Activated CD4-positive, alpha-beta T cell treated with anti-CD3 and anti-CD28 coated beads for 36 hours (primary cell): ENCODE results near the gene EHBP1. TPM values are rescaled to one million over a fixed set of nuclear protein-coding genes. Genes with fewer than 3 reads are reported as not detected.

ENCODE experiments used
- ATAC-seq: fragments of 200-7000 bp; cut with Tn5 transposase; one replicate; pipeline ENCODE4 v1.10.0; 2021; ENCODE audit warnings: mild to moderate bottlenecking, moderate library complexity
- CTCF ChIA-PET: fragments of 350-600 bp; sonication (Branson Sonifier 250); formaldehyde crosslinking; loops from one replicate; lab custom pipeline; 2021; ENCODE audit warnings: antibody characterized with exemption; lab: Charles Lee
- POLR2A ChIA-PET: fragments of 350-600 bp; sonication (Branson Sonifier 250); formaldehyde crosslinking; loops from one replicate; lab custom pipeline; 2021; ENCODE audit warnings: antibody characterized with exemption, inconsistent platforms; lab: Charles Lee
- DNase-seq: peaks from one replicate; pipeline ENCODE4 v3.0.0-alpha.2; 2020
- H3K27ac Mint-ChIP-seq: one replicate; pipeline ENCODE4 v1.8.0; 2021; ENCODE audit warnings: mixed read lengths
- H3K27me3 Mint-ChIP-seq: one replicate; pipeline ENCODE4 v1.8.0; 2021; ENCODE audit warnings: mixed read lengths
- H3K36me3 Mint-ChIP-seq: one replicate; pipeline ENCODE4 v1.8.0; 2021; ENCODE audit warnings: low read depth, mixed read lengths
- H3K4me1 Mint-ChIP-seq: one replicate; pipeline ENCODE4 v1.8.0; 2021; ENCODE audit warnings: mixed read lengths
- H3K4me3 Mint-ChIP-seq: one replicate; pipeline ENCODE4 v1.8.0; 2021; ENCODE audit warnings: mild to moderate bottlenecking, moderate library complexity, mixed read lengths
- H3K9me3 Mint-ChIP-seq: one replicate; pipeline ENCODE4 v1.8.0; 2021; ENCODE audit warnings: low read depth, mixed read lengths
- intact Hi-C, 2 experiments: fragments of 100-400 bp; cut with DNase I in 1 of 2; cut with micrococcal nuclease in 1 of 2; formaldehyde crosslinking; loops; one replicate each; pipeline versions ENCODE4 v1.14.2 to v1.15.1; 2022 to 2024; cut with DNase I, micrococcal nuclease
- total RNA-seq, 2 experiments: library from RNA; stranded (reverse); gene quantifications; one replicate each; pipeline ENCODE4 v1.2.3, GENCODE V29; 2021

The EHBP1 gene
- total RNA-seq, 2 experiments from 2014 or later: 27.3 to 28.5 TPM

- DNase-seq (no peak), ATAC-seq (no peak)
- no peaks in the 10 kb centered on the region for H3K27me3 Mint-ChIP-seq
- ChIA-PET POLR2A (no interaction called here), CTCF (no interaction called here)
- no peak overlapping the region for H3K4me3 Mint-ChIP-seq
- peaks cover 3% of the 10 kb centered on the region for H3K36me3 Mint-ChIP-seq
- H3K27ac Mint-ChIP-seq: no peak overlapping the region
- intact Hi-C loops: no loop called here
- H3K9me3 Mint-ChIP-seq: no peaks in the 10 kb centered on the region
- H3K4me1 Mint-ChIP-seq: no peaks in the 10 kb centered on the region
These were observed 263.2 kb downstream of the EHBP1 start for GRCh38 chr2:62968668-62969067.

- peaks cover 3% of the 10 kb centered on the region for H3K36me3 Mint-ChIP-seq
- H3K27me3 Mint-ChIP-seq: no peaks in the 10 kb centered on the region
- intact Hi-C loops: no loop called here
- ChIA-PET POLR2A (no interaction called here), CTCF (interaction anchor here (1.7 kb wide), 1 partner anchor 24 kb away, joined by 3 read pairs; no protein-coding TSS in a partner anchor)
- no peaks in the 10 kb centered on the region for H3K4me1 Mint-ChIP-seq
- H3K4me3 Mint-ChIP-seq: no peak overlapping the region
- H3K27ac Mint-ChIP-seq: no peak overlapping the region
- no peaks in the 10 kb centered on the region for H3K9me3 Mint-ChIP-seq
- DNase-seq: no peak
- ATAC-seq: no peak
These were observed 266.4 kb downstream of the EHBP1 start for GRCh38 chr2:62971936-62972335.

- intact Hi-C loops: no loop called here
- Mint-ChIP-seq H3K4me1 (no peaks in the 10 kb centered on the region), H3K36me3 (peaks cover 3% of the 10 kb centered on the region), H3K9me3 (no peaks in the 10 kb centered on the region), H3K27ac (no peak overlapping the region), H3K4me3 (no peak overlapping the region), H3K27me3 (no peaks in the 10 kb centered on the region)
- ATAC-seq: no peak
- no peak for DNase-seq
- ChIA-PET POLR2A (no interaction called here), CTCF (interaction anchor here (1.5 to 1.7 kb wide), 2 partner anchors 9 to 23 kb away, joined by 3 to 4 read pairs; no protein-coding TSS in a partner anchor)
These were observed 267.1 kb downstream of the EHBP1 start for GRCh38 chr2:62972601-62973000.

- ChIA-PET CTCF (no interaction called here), POLR2A (no interaction called here)
- Mint-ChIP-seq H3K36me3 (peaks cover 10% of the 10 kb centered on the region), H3K27ac (no peak overlapping the region), H3K9me3 (no peaks in the 10 kb centered on the region), H3K27me3 (no peaks in the 10 kb centered on the region), H3K4me3 (no peak overlapping the region), H3K4me1 (no peaks in the 10 kb centered on the region)
- intact Hi-C loops: no loop called here
- DNase-seq (no peak), ATAC-seq (no peak)
These were observed 269.5 kb downstream of the EHBP1 start for GRCh38 chr2:62974999-62975398.

- Mint-ChIP-seq H3K4me3 (no peak overlapping the region), H3K9me3 (no peaks in the 10 kb centered on the region), H3K27me3 (no peaks in the 10 kb centered on the region), H3K36me3 (peaks cover 6% of the 10 kb centered on the region), H3K27ac (no peak overlapping the region), H3K4me1 (no peaks in the 10 kb centered on the region)
- ChIA-PET POLR2A (no interaction called here), CTCF (interaction anchor here (0.7 to 1.6 kb wide), 2 partner anchors 12 to 16 kb away, joined by 3 to 5 read pairs; no protein-coding TSS in a partner anchor)
- ATAC-seq: no peak
- intact Hi-C loops: no loop called here
- no peak for DNase-seq
These were observed 286.1 kb downstream of the EHBP1 start for GRCh38 chr2:62991605-62992004.

- ATAC-seq: no peak
- peaks cover 12% of the 10 kb centered on the region for H3K36me3 Mint-ChIP-seq
- H3K9me3 Mint-ChIP-seq: no peaks in the 10 kb centered on the region
- H3K4me1 Mint-ChIP-seq: no peaks in the 10 kb centered on the region
- intact Hi-C loops: no loop called here
- CTCF ChIA-PET: interaction anchor here (0.7 to 1.6 kb wide), 2 partner anchors 13 to 17 kb away, joined by 3 to 5 read pairs; no protein-coding TSS in a partner anchor
- POLR2A ChIA-PET: no interaction called here
- H3K27ac Mint-ChIP-seq: no peak overlapping the region
- no peaks in the 10 kb centered on the region for H3K27me3 Mint-ChIP-seq
- H3K4me3 Mint-ChIP-seq: no peak overlapping the region
- no peak for DNase-seq
These were observed 287.0 kb downstream of the EHBP1 start for GRCh38 chr2:62992561-62992960.

GRCh38 chr2:62994206-62994605 lies 288.7 kb downstream of the EHBP1 start:
- Mint-ChIP-seq H3K9me3 (no peaks in the 10 kb centered on the region), H3K27me3 (no peaks in the 10 kb centered on the region), H3K4me3 (no peak overlapping the region), H3K27ac (no peak overlapping the region), H3K4me1 (no peaks in the 10 kb centered on the region), H3K36me3 (peaks cover 16% of the 10 kb centered on the region)
- ChIA-PET POLR2A (no interaction called here), CTCF (interaction anchor here (0.5 kb wide), 1 partner anchor 48 kb away, joined by 4 read pairs; no protein-coding TSS in a partner anchor)
- intact Hi-C loops: no loop called here
- ATAC-seq (no peak), DNase-seq (no peak)

- Mint-ChIP-seq H3K27me3 (no peaks in the 10 kb centered on the region), H3K27ac (no peak overlapping the region), H3K4me1 (no peaks in the 10 kb centered on the region), H3K36me3 (peaks cover 19% of the 10 kb centered on the region), H3K4me3 (no peak overlapping the region), H3K9me3 (no peaks in the 10 kb centered on the region)
- ChIA-PET CTCF (interaction anchor here (1.5 kb wide), 1 partner anchor 24 kb away, joined by 3 read pairs; no protein-coding TSS in a partner anchor), POLR2A (no interaction called here)
- intact Hi-C loops: loop anchor here in 1 of 2 experiments (5.0 kb wide), 1 partner anchor 99 kb away; no protein-coding TSS in a partner anchor
- DNase-seq (no peak), ATAC-seq (no peak)
These were observed 291.1 kb downstream of the EHBP1 start for GRCh38 chr2:62996534-62997186.

GRCh38 chr2:62998949-62999348 lies 293.4 kb downstream of the EHBP1 start:
- no peaks in the 10 kb centered on the region for H3K27me3 Mint-ChIP-seq
- H3K27ac Mint-ChIP-seq: no peak overlapping the region
- CTCF ChIA-PET: no interaction called here
- H3K4me3 Mint-ChIP-seq: no peak overlapping the region
- no peak for DNase-seq
- POLR2A ChIA-PET: no interaction called here
- intact Hi-C loops: loop anchor here in 1 of 2 experiments (5.0 kb wide), 1 partner anchor 102 kb away; no protein-coding TSS in a partner anchor
- H3K9me3 Mint-ChIP-seq: no peaks in the 10 kb centered on the region
- ATAC-seq: no peak
- H3K36me3 Mint-ChIP-seq: peaks cover 18% of the 10 kb centered on the region
- H3K4me1 Mint-ChIP-seq: no peaks in the 10 kb centered on the region

- ChIA-PET CTCF (no interaction called here), POLR2A (no interaction called here)
- H3K9me3 Mint-ChIP-seq: no peaks in the 10 kb centered on the region
- no peaks in the 10 kb centered on the region for H3K4me1 Mint-ChIP-seq
- intact Hi-C loops: loop anchor here in 1 of 2 experiments (5.0 kb wide), 1 partner anchor 103 kb away; no protein-coding TSS in a partner anchor
- DNase-seq (no peak), ATAC-seq (no peak)
- no peak overlapping the region for H3K4me3 Mint-ChIP-seq
- no peak overlapping the region for H3K27ac Mint-ChIP-seq
- peaks cover 19% of the 10 kb centered on the region for H3K36me3 Mint-ChIP-seq
- H3K27me3 Mint-ChIP-seq: no peaks in the 10 kb centered on the region
These were observed 294.4 kb downstream of the EHBP1 start for GRCh38 chr2:62999905-63000304.

GRCh38 chr2:63000801-63001200 lies 295.3 kb downstream of the EHBP1 start:
- Mint-ChIP-seq H3K4me1 (no peaks in the 10 kb centered on the region), H3K9me3 (no peaks in the 10 kb centered on the region), H3K27ac (no peak overlapping the region), H3K27me3 (no peaks in the 10 kb centered on the region), H3K36me3 (peaks cover 19% of the 10 kb centered on the region), H3K4me3 (no peak overlapping the region)
- ATAC-seq: no peak
- no peak for DNase-seq
- CTCF ChIA-PET: no interaction called here
- POLR2A ChIA-PET: no interaction called here
- intact Hi-C loops: no loop called here

GRCh38 chr2:63001576-63001975 lies 296.1 kb downstream of the EHBP1 start:
- Mint-ChIP-seq H3K36me3 (peaks cover 18% of the 10 kb centered on the region), H3K4me1 (no peaks in the 10 kb centered on the region), H3K9me3 (no peaks in the 10 kb centered on the region), H3K27me3 (no peaks in the 10 kb centered on the region), H3K4me3 (no peak overlapping the region), H3K27ac (no peak overlapping the region)
- no peak for ATAC-seq
- intact Hi-C loops: no loop called here
- POLR2A ChIA-PET: no interaction called here
- CTCF ChIA-PET: no interaction called here
- no peak for DNase-seq
